MCF 10A (cell line): ENCODE measurements around the gene BTBD17. TPM values are rescaled to one million over a fixed set of nuclear protein-coding genes. Genes with fewer than 3 reads are reported as not detected.

Source experiments
- BruUV-seq: library from RNA; stranded (reverse); fragments of 400-500 nt; replicated peaks from 2 replicates; lab custom pipeline; 2021; lab: Mats Ljungman, UMichigan
- CTCF ChIA-PET: fragments of 300-600 bp; sonication (Branson Sonifier 250); formaldehyde crosslinking; extraction: SDS; loops from one replicate; lab custom pipeline; 2021; ENCODE audit warnings: antibody characterized with exemption, inconsistent platforms; lab: Yijun Ruan, JAX
- POLR2A ChIA-PET: fragments of 300-600, 350-650 bp; sonication (Branson Sonifier 250); formaldehyde crosslinking; extraction: SDS; loops from one replicate; lab custom pipeline; 2020; ENCODE audit warnings: antibody characterized with exemption, inconsistent platforms; lab: Yijun Ruan, JAX
- DNase-seq: peaks from one replicate; pipeline ENCODE4 v3.0.0-alpha.2; 2018; ENCODE audit not compliant: unreplicated experiment
- H3K27ac Mint-ChIP-seq: one replicate; pipeline ENCODE4 v1.8.0; 2022; ENCODE audit warnings: mild to moderate bottlenecking, low read depth, mixed read lengths; ENCODE audit not compliant: unreplicated experiment
- H3K27me3 Mint-ChIP-seq: one replicate; pipeline ENCODE4 v1.8.0; 2022; ENCODE audit warnings: mixed read lengths; ENCODE audit not compliant: insufficient read depth, unreplicated experiment
- H3K36me3 Mint-ChIP-seq: one replicate; pipeline ENCODE4 v1.8.0; 2022; ENCODE audit warnings: mild to moderate bottlenecking, moderate library complexity, mixed read lengths; ENCODE audit not compliant: insufficient read depth, unreplicated experiment
- H3K4me1 Mint-ChIP-seq: one replicate; pipeline ENCODE4 v1.8.0; 2022; ENCODE audit warnings: mixed read lengths; ENCODE audit not compliant: insufficient read depth, unreplicated experiment
- H3K4me3 Mint-ChIP-seq: one replicate; pipeline ENCODE4 v1.8.0; 2022; ENCODE audit warnings: mild to moderate bottlenecking, moderate library complexity, mixed read lengths; ENCODE audit not compliant: unreplicated experiment
- H3K9me3 Mint-ChIP-seq: one replicate; pipeline ENCODE4 v1.8.0; 2022; ENCODE audit warnings: mixed read lengths; ENCODE audit not compliant: unreplicated experiment
- CTCF ChIP-seq: fragments of 200-600 bp; IDR thresholded peaks from one replicate; pipeline ENCODE4 v1.8.0; 2022; ENCODE audit warnings: antibody characterized with exemption, mild to moderate bottlenecking; ENCODE audit not compliant: unreplicated experiment
- intact Hi-C: fragments of 100-400 bp; cut with micrococcal nuclease; formaldehyde crosslinking; loops from 2 replicates; pipeline ENCODE4 v1.14.1; 2022
- total RNA-seq: library from RNA; stranded (reverse); gene quantifications from 2 replicates; pipeline ENCODE4 v1.2.3, GENCODE V29; 2022

BTBD17 gene
- total RNA-seq, 1 experiment from 2014 or later: not detected

DNA sequence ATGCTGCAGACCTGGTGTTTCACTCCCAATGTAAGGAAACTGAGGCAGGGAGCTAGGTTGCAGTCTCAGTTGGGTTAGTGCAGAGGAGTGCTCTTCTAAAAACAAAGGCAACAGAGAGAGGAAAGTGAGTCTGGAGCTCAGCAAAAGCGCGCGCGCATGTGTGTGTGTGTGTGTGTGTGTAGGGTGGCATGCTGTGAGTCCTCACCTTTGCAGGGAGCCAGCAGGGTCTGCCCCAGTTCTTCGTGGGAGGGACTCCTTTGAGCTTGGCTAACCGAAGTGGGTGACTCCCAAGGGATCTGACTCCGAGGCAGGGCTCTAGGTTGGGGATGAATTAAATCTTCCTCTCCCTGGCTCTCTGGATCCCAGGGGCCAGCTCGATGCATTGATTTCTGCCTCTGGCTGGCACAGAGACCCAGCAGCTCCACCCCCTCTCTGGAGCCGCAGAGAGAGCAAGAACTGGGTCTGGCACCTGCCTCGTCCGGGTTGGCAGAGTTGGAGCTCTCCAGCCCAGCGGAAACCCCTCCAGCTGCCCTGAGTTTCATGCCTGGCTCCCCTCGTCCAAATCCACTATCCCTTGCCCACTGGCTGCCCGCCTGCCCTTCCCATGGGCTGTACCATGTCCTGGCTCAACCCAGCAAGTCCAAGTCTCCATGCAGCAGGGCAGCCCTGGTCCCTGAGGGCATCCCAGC lies 1.3 kb upstream of the BTBD17 start:
- no peak overlapping the region for H3K4me3 Mint-ChIP-seq
- CTCF ChIA-PET: interaction anchor here (0.5 to 2.3 kb wide), 9 partner anchors 8 to 334 kb away, joined by 3 to 7 read pairs (median 3); no protein-coding TSS in a partner anchor

DNA sequence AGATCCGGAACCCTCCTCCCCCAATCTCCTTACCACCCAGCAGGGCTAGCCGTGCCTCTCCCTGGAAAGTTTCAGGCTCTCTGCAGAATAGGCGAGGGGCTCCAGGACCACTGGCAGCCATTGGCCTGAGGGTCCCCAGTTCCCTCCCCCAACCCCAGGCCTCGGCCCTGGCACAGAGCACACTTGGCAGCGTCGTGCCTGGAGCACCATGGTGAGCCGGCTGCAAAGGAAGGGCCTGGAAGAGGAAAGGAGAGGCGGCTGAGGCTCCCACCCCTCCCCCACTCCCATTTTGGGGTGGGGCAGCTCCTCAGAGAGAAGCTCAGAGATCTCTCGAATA lies 369 bp upstream of the BTBD17 start:
- Mint-ChIP-seq H3K36me3 (no peaks in the 10 kb centered on the region), H3K27me3 (peaks cover 49% of the 10 kb centered on the region), H3K9me3 (no peaks in the 10 kb centered on the region), H3K27ac (no peak overlapping the region), H3K4me3 (no peak overlapping the region), H3K4me1 (no peaks in the 10 kb centered on the region)
- ChIA-PET POLR2A (interaction anchor here (0.6 to 0.7 kb wide), 2 partner anchors 159 to 373 kb away, joined by 3 read pairs; partner anchors contain the start of gene RPL38), CTCF (interaction anchor here (0.6 to 2.3 kb wide), 10 partner anchors 9 to 241 kb away, joined by 3 to 7 read pairs (median 3); no protein-coding TSS in a partner anchor)
- BruUV-seq: no TSS peak
- no peak for DNase-seq
- TF ChIP-seq CTCF: no peak
- intact Hi-C loops: no loop called here

More for the DNA sequence above, 1.3 kb upstream of the BTBD17 start:
- peaks cover 47% of the 10 kb centered on the region for H3K27me3 Mint-ChIP-seq
- no peaks in the 10 kb centered on the region for H3K36me3 Mint-ChIP-seq
- no peak overlapping the region for H3K27ac Mint-ChIP-seq
- no peak for TF ChIP-seq CTCF
- POLR2A ChIA-PET: no interaction called here
- intact Hi-C loops: no loop called here
- no peak for DNase-seq
- H3K4me1 Mint-ChIP-seq: no peaks in the 10 kb centered on the region
- H3K9me3 Mint-ChIP-seq: no peaks in the 10 kb centered on the region
- no TSS peak for BruUV-seq

- Mint-ChIP-seq H3K27me3 (peaks cover 37% of the 10 kb centered on the region), H3K4me1 (no peaks in the 10 kb centered on the region), H3K4me3 (no peak overlapping the region), H3K9me3 (no peaks in the 10 kb centered on the region), H3K36me3 (no peaks in the 10 kb centered on the region), H3K27ac (no peak overlapping the region)
- BruUV-seq: no TSS peak
- intact Hi-C loops: loop anchor here (1.0 to 2.0 kb wide), 3 partner anchors 60 to 158 kb away; partner anchors contain the start of genes RPL38 and TTYH2
- DNase-seq: no peak
- POLR2A ChIA-PET: no interaction called here
- CTCF ChIA-PET: interaction anchor here (0.9 to 1.9 kb wide), 7 partner anchors 9 to 242 kb away, joined by 3 to 7 read pairs (median 5); no protein-coding TSS in a partner anchor
- no peak for TF ChIP-seq CTCF
These were observed 804 bp downstream of the BTBD17 start for GRCh38 chr17:74360899-74361229.

DNA sequence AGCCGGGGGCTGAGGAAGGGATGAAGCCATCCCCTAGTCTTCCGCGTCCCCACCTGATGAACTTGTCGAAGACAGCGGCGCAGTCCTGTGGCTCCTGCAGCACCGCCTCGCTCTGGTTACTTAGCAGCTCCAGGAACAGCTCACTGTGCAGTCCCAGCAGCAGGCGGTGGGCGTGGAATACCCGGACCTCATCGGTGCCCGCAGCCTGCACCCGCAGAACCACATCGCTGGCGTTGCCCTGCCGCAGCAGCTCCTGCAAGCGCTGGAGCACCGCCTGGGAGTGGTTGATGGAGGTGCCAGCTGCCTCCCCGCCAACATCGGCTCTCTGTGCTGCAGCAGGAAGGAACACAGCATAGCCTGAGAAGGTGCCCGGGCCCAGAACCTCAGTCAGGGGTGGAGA lies 1.8 kb downstream of the BTBD17 start:
- intact Hi-C loops: loop anchor here (2.0 kb wide), 2 partner anchors 147 to 157 kb away; partner anchors contain the start of genes RPL38 and TTYH2
- CTCF ChIA-PET: interaction anchor here (0.6 to 1.3 kb wide), 8 partner anchors 8 to 366 kb away, joined by 3 to 6 read pairs (median 3); no protein-coding TSS in a partner anchor
- TF ChIP-seq CTCF: no peak
- H3K27ac Mint-ChIP-seq: no peak overlapping the region
- no TSS peak for BruUV-seq
- no peaks in the 10 kb centered on the region for H3K9me3 Mint-ChIP-seq
- POLR2A ChIA-PET: interaction anchor here (0.6 to 0.9 kb wide), 2 partner anchors 147 to 346 kb away, joined by 3 read pairs; partner anchors contain the start of gene TTYH2
- H3K27me3 Mint-ChIP-seq: peaks cover 37% of the 10 kb centered on the region
- H3K4me3 Mint-ChIP-seq: no peak overlapping the region
- H3K36me3 Mint-ChIP-seq: no peaks in the 10 kb centered on the region
- no peaks in the 10 kb centered on the region for H3K4me1 Mint-ChIP-seq
- DNase-seq: no peak
